ENCODE data around the gene UPF3B.

DNA sequence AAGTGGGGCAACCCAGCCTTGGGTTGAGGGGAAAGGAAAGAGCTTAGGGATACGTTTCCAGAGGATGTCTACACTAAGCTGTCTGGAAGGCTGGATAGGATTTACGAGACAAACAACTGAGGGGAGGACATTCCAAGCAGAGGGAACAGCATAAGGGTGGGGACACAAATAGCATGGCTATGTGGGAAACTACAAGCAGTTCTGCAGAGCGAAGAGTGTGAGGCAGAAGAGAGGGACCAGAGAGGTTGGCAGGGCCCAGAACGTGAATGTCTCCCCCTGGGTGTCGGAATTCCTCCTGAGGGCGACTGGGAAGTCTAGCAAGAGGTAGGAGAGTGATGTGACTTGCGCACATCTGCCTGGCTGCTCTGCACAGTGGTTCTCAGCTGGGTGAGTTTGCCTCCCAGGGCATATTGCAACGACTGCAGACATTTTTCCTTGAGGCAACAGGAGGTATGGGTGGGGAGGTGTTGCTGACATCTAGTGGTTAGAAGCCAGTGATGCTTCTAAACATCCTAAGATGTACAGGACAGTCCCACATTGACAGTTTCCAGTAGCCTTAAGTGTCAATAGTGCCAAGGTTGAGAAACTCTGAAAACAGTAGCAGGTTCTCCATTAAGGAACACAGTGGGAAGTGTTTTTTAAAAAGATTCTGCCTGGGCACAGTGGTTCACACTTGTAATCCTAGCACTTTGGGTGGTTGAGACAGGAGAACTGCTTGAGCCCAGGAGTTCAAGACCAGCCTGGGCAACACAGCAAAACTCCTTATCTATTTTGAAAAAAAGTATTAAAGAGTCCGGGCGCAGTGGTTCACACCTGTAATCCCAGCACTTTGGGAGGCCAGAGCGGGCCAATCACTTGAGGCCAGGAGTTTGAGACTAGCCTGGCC lies 28.0 kb upstream of the UPF3B start:
- TF ChIP-seq, protein P1, sequence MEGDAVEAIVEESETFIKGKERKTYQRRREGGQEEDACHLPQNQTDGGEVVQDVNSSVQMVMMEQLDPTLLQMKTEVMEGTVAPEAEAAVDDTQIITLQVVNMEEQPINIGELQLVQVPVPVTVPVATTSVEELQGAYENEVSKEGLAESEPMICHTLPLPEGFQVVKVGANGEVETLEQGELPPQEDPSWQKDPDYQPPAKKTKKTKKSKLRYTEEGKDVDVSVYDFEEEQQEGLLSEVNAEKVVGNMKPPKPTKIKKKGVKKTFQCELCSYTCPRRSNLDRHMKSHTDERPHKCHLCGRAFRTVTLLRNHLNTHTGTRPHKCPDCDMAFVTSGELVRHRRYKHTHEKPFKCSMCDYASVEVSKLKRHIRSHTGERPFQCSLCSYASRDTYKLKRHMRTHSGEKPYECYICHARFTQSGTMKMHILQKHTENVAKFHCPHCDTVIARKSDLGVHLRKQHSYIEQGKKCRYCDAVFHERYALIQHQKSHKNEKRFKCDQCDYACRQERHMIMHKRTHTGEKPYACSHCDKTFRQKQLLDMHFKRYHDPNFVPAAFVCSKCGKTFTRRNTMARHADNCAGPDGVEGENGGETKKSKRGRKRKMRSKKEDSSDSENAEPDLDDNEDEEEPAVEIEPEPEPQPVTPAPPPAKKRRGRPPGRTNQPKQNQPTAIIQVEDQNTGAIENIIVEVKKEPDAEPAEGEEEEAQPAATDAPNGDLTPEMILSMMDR (IDR thresholded peaks at IDR 0.05) = no peak
- TF ChIP-seq POLR2A (IDR thresholded peaks at IDR 0.05) = no peak
